ENCODE measurements around the gene BMPR2.

Gene BMPR2

DNA sequence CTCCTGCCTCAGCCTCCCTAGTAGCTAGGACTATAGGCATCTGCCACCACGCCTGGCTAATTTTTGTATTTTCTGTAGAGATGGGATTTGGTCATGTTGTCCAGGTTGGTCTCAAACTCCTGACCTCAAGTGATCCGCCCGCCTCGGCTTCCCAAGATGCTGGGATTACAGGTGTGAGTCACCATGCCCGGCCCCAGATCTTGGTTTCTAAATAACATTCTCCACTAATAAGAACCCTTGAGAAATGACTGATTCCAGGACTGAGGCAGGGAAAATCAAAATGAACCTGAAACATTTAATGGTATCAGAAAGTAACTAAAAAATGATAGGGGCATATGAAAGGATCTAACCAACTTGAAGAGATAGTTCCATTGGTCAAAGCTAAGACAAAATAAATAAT is 34.0 kb downstream of the BMPR2 start:
- no peak overlapping the region for H3K4me2 ChIP-seq (ENCODE audit: low read length)
- peaks cover 5% of the 10 kb centered on the region; the same call in 1 of the 2 replicates for H3K79me2 ChIP-seq (ENCODE audit: control insufficient read depth, low read length)
- TF ChIP-seq EZH2phosphoT487 (IDR thresholded peaks at IDR 0.05; ENCODE audit: borderline replicate concordance, low read length) = no peak
- TF ChIP-seq, protein P1, sequence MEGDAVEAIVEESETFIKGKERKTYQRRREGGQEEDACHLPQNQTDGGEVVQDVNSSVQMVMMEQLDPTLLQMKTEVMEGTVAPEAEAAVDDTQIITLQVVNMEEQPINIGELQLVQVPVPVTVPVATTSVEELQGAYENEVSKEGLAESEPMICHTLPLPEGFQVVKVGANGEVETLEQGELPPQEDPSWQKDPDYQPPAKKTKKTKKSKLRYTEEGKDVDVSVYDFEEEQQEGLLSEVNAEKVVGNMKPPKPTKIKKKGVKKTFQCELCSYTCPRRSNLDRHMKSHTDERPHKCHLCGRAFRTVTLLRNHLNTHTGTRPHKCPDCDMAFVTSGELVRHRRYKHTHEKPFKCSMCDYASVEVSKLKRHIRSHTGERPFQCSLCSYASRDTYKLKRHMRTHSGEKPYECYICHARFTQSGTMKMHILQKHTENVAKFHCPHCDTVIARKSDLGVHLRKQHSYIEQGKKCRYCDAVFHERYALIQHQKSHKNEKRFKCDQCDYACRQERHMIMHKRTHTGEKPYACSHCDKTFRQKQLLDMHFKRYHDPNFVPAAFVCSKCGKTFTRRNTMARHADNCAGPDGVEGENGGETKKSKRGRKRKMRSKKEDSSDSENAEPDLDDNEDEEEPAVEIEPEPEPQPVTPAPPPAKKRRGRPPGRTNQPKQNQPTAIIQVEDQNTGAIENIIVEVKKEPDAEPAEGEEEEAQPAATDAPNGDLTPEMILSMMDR (IDR thresholded peaks at IDR 0.05; ENCODE audit: low read depth, low read length, poor library complexity, severe bottlenecking) = no peak
- H3K4me3 ChIP-seq (ENCODE audit: low read length) = no peak overlapping the region
- H3K27ac ChIP-seq (ENCODE audit: low read depth, low read length) = no peak overlapping the region
- no peaks in the 10 kb centered on the region for H3K9me3 ChIP-seq (ENCODE audit: control insufficient read depth, insufficient read depth, low read length)
- no peaks in the 10 kb centered on the region for H3K36me3 ChIP-seq (ENCODE audit: control insufficient read depth, low read length)
- peaks cover 4% of the 10 kb centered on the region for H3K4me1 ChIP-seq (ENCODE audit: control insufficient read depth, low read length)
- H3F3A ChIP-seq (ENCODE audit: control insufficient read depth, insufficient read depth) = no peaks in the 10 kb centered on the region
- H3K9me2 ChIP-seq (replicated peaks; ENCODE audit: control insufficient read depth, low read length) = no peaks in the 10 kb centered on the region
- H4K20me1 ChIP-seq (ENCODE audit: control insufficient read depth, insufficient read depth, low read depth, low read length) = no peaks in the 10 kb centered on the region
- no peaks in the 10 kb centered on the region for H3K27me3 ChIP-seq (ENCODE audit: control insufficient read depth, low read length)

- no peaks in the 10 kb centered on the region for H3K9me3 ChIP-seq (ENCODE audit: control insufficient read depth, insufficient read depth, low read length)
- H3K4me2 ChIP-seq (ENCODE audit: low read length) = no peak overlapping the region
- H3F3A ChIP-seq (ENCODE audit: control insufficient read depth, insufficient read depth) = no peaks in the 10 kb centered on the region
- peaks cover 5% of the 10 kb centered on the region; the same call in 1 of the 2 replicates for H3K79me2 ChIP-seq (ENCODE audit: control insufficient read depth, low read length)
- no peak overlapping the region for H3K4me3 ChIP-seq (ENCODE audit: low read length)
- H3K36me3 ChIP-seq (ENCODE audit: control insufficient read depth, low read length) = no peaks in the 10 kb centered on the region
- no peak overlapping the region for H3K27ac ChIP-seq (ENCODE audit: low read depth, low read length)
- no peak for TF ChIP-seq EZH2phosphoT487 (IDR thresholded peaks at IDR 0.05; ENCODE audit: borderline replicate concordance, low read length)
- TF ChIP-seq, protein P1 (IDR thresholded peaks at IDR 0.05; ENCODE audit: low read depth, low read length, poor library complexity, severe bottlenecking) = no peak
- H3K4me1 ChIP-seq (ENCODE audit: control insufficient read depth, low read length) = peaks cover 4% of the 10 kb centered on the region
- no peaks in the 10 kb centered on the region for H3K27me3 ChIP-seq (ENCODE audit: control insufficient read depth, low read length)
- no peaks in the 10 kb centered on the region for H3K9me2 ChIP-seq (replicated peaks; ENCODE audit: control insufficient read depth, low read length)
- H4K20me1 ChIP-seq (ENCODE audit: control insufficient read depth, insufficient read depth, low read depth, low read length) = no peaks in the 10 kb centered on the region
These were observed 35.0 kb downstream of the BMPR2 start for GRCh38 chr2:202411097-202411496.

GRCh38 chr2:202418027-202418426 is 41.9 kb downstream of the BMPR2 start:
- H3K4me3 ChIP-seq (ENCODE audit: low read length) = no peak overlapping the region
- no peaks in the 10 kb centered on the region for H3K9me2 ChIP-seq (replicated peaks; ENCODE audit: control insufficient read depth, low read length)
- no peak overlapping the region for H3K4me2 ChIP-seq (ENCODE audit: low read length)
- peaks cover 8% of the 10 kb centered on the region for H3K4me1 ChIP-seq (ENCODE audit: control insufficient read depth, low read length)
- H3K27ac ChIP-seq (ENCODE audit: low read depth, low read length) = no peak overlapping the region
- H3K79me2 ChIP-seq (ENCODE audit: control insufficient read depth, low read length) = peaks cover 2% of the 10 kb centered on the region; the same call in 1 of the 2 replicates
- H3K27me3 ChIP-seq (ENCODE audit: control insufficient read depth, low read length) = no peaks in the 10 kb centered on the region
- H4K20me1 ChIP-seq (ENCODE audit: control insufficient read depth, insufficient read depth, low read depth, low read length) = no peaks in the 10 kb centered on the region
- no peaks in the 10 kb centered on the region for H3K36me3 ChIP-seq (ENCODE audit: control insufficient read depth, low read length)
- no peaks in the 10 kb centered on the region for H3F3A ChIP-seq (ENCODE audit: control insufficient read depth, insufficient read depth)
- H3K9me3 ChIP-seq (ENCODE audit: control insufficient read depth, insufficient read depth, low read length) = no peaks in the 10 kb centered on the region
- TF ChIP-seq, protein P1 (IDR thresholded peaks at IDR 0.05; ENCODE audit: low read depth, low read length, poor library complexity, severe bottlenecking) = no peak
- TF ChIP-seq EZH2phosphoT487 (IDR thresholded peaks at IDR 0.05; ENCODE audit: borderline replicate concordance, low read length) = no peak

Data from DOHH2 (cell line).